HepG2 (cell line): ENCODE results near the gene ADAMTS2. TPM values are rescaled to one million over a fixed set of nuclear protein-coding genes. Genes with fewer than 3 reads are reported as not detected.

Experiments
- ATAC-seq: fragments of 200-7000 bp; cut with Tn5 transposase; 3 replicates; pipeline ENCODE4 v1.9.1; 2020; ENCODE audit warnings: mild to moderate bottlenecking, moderate library complexity
- BruUV-seq: library from RNA; stranded (reverse); fragments of 400-500 nt; replicated peaks from 2 replicates; lab custom pipeline; 2021; lab: Mats Ljungman, UMichigan
- CTCF ChIA-PET: fragments of 300-600 bp; formaldehyde crosslinking; extraction: SDS; loops from one replicate; lab custom pipeline; 2021; ENCODE audit warnings: low total read pairs, inconsistent platforms, low intra/inter-chr PET ratio; lab: Yijun Ruan, JAX
- POLR2A ChIA-PET: fragments of 350-600 bp; sonication (Branson Sonifier 250); formaldehyde crosslinking; loops from one replicate; lab custom pipeline; 2020; ENCODE audit warnings: antibody characterized with exemption, inconsistent platforms; lab: Yijun Ruan, JAX
- DNase-seq: peaks from one replicate; pipeline ENCODE4 v3.0.0-alpha.2; 2015; ENCODE audit warnings: low spot score
- FAIRE-seq: peaks from 3 replicates; lab custom pipeline; 2011; peaks lifted over from hg19 to GRCh38; lab: Jason Lieb, UNC
- H2AFZ ChIP-seq: one replicate; pipeline ENCODE4 v1.6.1; 2011; ENCODE audit warnings: low read length, inconsistent platforms
- H3K27ac ChIP-seq: fragments of 300-600 bp; 3 replicates; pipeline ENCODE4 v1.8.0; 2011; ENCODE audit warnings: mixed run types, mild to moderate bottlenecking, mixed read lengths, low read length, inconsistent platforms; ENCODE audit not compliant: insufficient read depth; ENCODE audit errors: extremely low read length
- H3K27me3 ChIP-seq, 2 experiments: fragments of 200-600 bp in 1 of 2; 2 replicates in 1 of 2; 3 replicates in 1 of 2; pipeline versions ENCODE4 v1.6.0 to v1.8.0; 2011; ENCODE audit warnings: low read length in 2 of 2, mild to moderate bottlenecking in 2 of 2, moderate library complexity in 2 of 2, inconsistent platforms in 1 of 2; ENCODE audit not compliant: insufficient read depth in 2 of 2, control insufficient read depth in 1 of 2
- H3K36me3 ChIP-seq, 2 experiments: fragments of 200-600 bp in 1 of 2; replicated peaks in 1 of 2; 2 replicates in 1 of 2; 3 replicates in 1 of 2; pipeline versions ENCODE4 v1.5.1 to v1.8.0; 2011; ENCODE audit warnings: low read length in 2 of 2, inconsistent platforms in 1 of 2; ENCODE audit not compliant: insufficient read depth in 2 of 2, control insufficient read depth in 1 of 2
- H3K4me1 ChIP-seq: 2 replicates; pipeline ENCODE4 v1.5.1; 2012; ENCODE audit warnings: low read length, inconsistent platforms; ENCODE audit not compliant: insufficient read depth
- H3K4me2 ChIP-seq: 2 replicates; pipeline ENCODE4 v1.6.0; 2011; ENCODE audit warnings: low read depth, low read length, inconsistent platforms
- H3K4me3 ChIP-seq, 3 experiments: fragments of 200-600 bp in 1 of 3; sonication (generic), shearing (Covaris generic) in 1 of 3; replicated peaks in 1 of 3; 2 replicates each; pipeline ENCODE4 v1.5.1; 2011 to 2016; ENCODE audit warnings: low read length in 3 of 3, inconsistent platforms in 2 of 3, low read depth in 2 of 3, mild to moderate bottlenecking in 2 of 3, control low read depth in 1 of 3, mixed read lengths in 1 of 3; ENCODE audit not compliant: insufficient read depth in 1 of 3
- H3K79me2 ChIP-seq: one replicate; pipeline ENCODE4 v1.6.1; 2011; ENCODE audit warnings: low read length, inconsistent platforms; ENCODE audit not compliant: insufficient read depth
- H3K9ac ChIP-seq: 2 replicates; pipeline ENCODE4 v1.6.0; 2011; ENCODE audit warnings: mild to moderate bottlenecking, low read depth, low read length, inconsistent platforms; ENCODE audit not compliant: insufficient read depth
- H3K9me3 ChIP-seq: 2 replicates; pipeline ENCODE4 v1.5.1; 2012; ENCODE audit warnings: mild to moderate bottlenecking, low read length
- H4K20me1 ChIP-seq: 2 replicates; pipeline ENCODE4 v1.6.0; 2011; ENCODE audit warnings: inconsistent platforms, mild to moderate bottlenecking, low read length, moderate library complexity; ENCODE audit not compliant: insufficient read depth
- ATRX ChIP-seq: sonication (generic); formaldehyde crosslinking; IDR thresholded peaks from 2 replicates; pipeline ENCODE4 v1.4.0; 2020; ENCODE audit warnings: missing genetic modification reagents, borderline replicate concordance
- BCLAF1 ChIP-seq: fragments of 450-650 bp; IDR thresholded peaks from 2 replicates; pipeline ENCODE4 v1.6.1; 2017; ENCODE audit warnings: mild to moderate bottlenecking
- CENPX ChIP-seq: sonication (generic); formaldehyde crosslinking; IDR thresholded peaks from 2 replicates; pipeline ENCODE4 v1.9.0; 2021; ENCODE audit warnings: mild to moderate bottlenecking, missing genetic modification reagents, moderate library complexity
- HIVEP1 ChIP-seq: sonication (generic); formaldehyde crosslinking; IDR thresholded peaks from 2 replicates; pipeline ENCODE4 v1.4.0; 2020; ENCODE audit warnings: mild to moderate bottlenecking, missing genetic modification reagents
- KLF16 ChIP-seq, 2 experiments: sonication (generic) in 1 of 2; formaldehyde crosslinking in 1 of 2; IDR thresholded peaks; 2 replicates each; pipeline versions ENCODE4 v1.6.1 to v1.8.0; 2016 to 2023; ENCODE audit warnings: missing genetic modification reagents in 2 of 2, missing compliant biosample characterization in 1 of 2
- RXRB ChIP-seq: IDR thresholded peaks from 2 replicates; pipeline ENCODE4 v1.6.1; 2016; ENCODE audit warnings: borderline replicate concordance, missing genetic modification reagents, missing compliant biosample characterization
- STAT5B ChIP-seq: sonication (generic); formaldehyde crosslinking; IDR thresholded peaks from 2 replicates; pipeline ENCODE4 v1.4.0; 2020; ENCODE audit warnings: missing genetic modification reagents
- TARDBP ChIP-seq: sonication (generic); formaldehyde crosslinking; IDR thresholded peaks from 2 replicates; pipeline ENCODE4 v1.8.0; 2022; ENCODE audit warnings: mild to moderate bottlenecking, missing genetic modification reagents
- TCF7L2 ChIP-seq: IDR thresholded peaks from 2 replicates; pipeline ENCODE4 v1.6.1; 2011; ENCODE audit warnings: mild to moderate bottlenecking, low read depth, low read length, moderate library complexity
- U2AF2 ChIP-seq: fragments of 200-400 bp; formaldehyde crosslinking; IDR thresholded peaks from 2 replicates; pipeline ENCODE4 v1.6.1; 2017; ENCODE audit warnings: low read depth, mild to moderate bottlenecking, low read length
- ZFP91 ChIP-seq: sonication (generic); formaldehyde crosslinking; IDR thresholded peaks from 2 replicates; pipeline ENCODE4 v1.9.0; 2022; ENCODE audit warnings: missing genetic modification reagents, mild to moderate bottlenecking, borderline replicate concordance
- ZNF292 ChIP-seq: sonication (generic); formaldehyde crosslinking; IDR thresholded peaks from 2 replicates; pipeline ENCODE4 v1.8.1; 2022; ENCODE audit warnings: mild to moderate bottlenecking, low read depth, missing genetic modification reagents, borderline replicate concordance
- ZNF33A ChIP-seq: sonication (generic); formaldehyde crosslinking; IDR thresholded peaks from 2 replicates; pipeline ENCODE4 v1.5.1; 2020; ENCODE audit warnings: missing genetic modification reagents, mild to moderate bottlenecking, moderate library complexity, borderline replicate concordance
- ZNF607 ChIP-seq: sonication (generic); formaldehyde crosslinking; IDR thresholded peaks from 2 replicates; pipeline ENCODE4 v1.5.1; 2020; ENCODE audit warnings: missing genetic modification reagents, mild to moderate bottlenecking, borderline replicate concordance
- WGBS: methylation state at CpG from one replicate; pipeline ENCODE4 v1.1.6; 2017; ENCODE audit warnings: low lambda C conversion rate; 5-methylcytosine and 5-hydroxymethylcytosine counted together
- in situ Hi-C: cut with HindIII; loops from 2 replicates; pipeline ENCODE4 v1.10.0; 2017; ENCODE audit warnings: low pct_unique_long_range_greater_than_20kb; ENCODE audit not compliant: extremely low pct_ligation_motif_present
- intact Hi-C: fragments of 100-400 bp; cut with micrococcal nuclease; formaldehyde crosslinking; loops from one replicate; pipeline ENCODE4 v1.10.0; 2022; ENCODE audit not compliant: unreplicated experiment
- polyA plus RNA-seq, 8 experiments: library from polyadenylated mRNA; depleted of rRNA in 3 of 8; stranded (reverse) in 7 of 8; unstranded in 1 of 8; fragments of >200 nt; fragmentation: Illumina TruSeq in 4 of 8; extraction: Trizol in 4 of 8; gene quantifications; 2 replicates each; pipeline versions ENCODE4 v1.2.1 to v1.2.3, GENCODE V29; 2011 to 2016; ENCODE audit warnings: low read depth in 4 of 8, missing spikeins in 1 of 8, mixed read lengths in 1 of 8; ENCODE audit not compliant: insufficient read depth in 1 of 8
- total RNA-seq, 5 experiments: library from RNA; depleted of rRNA; stranded (reverse); fragments of >200 nt; fragmentation: Illumina TruSeq; extraction: Trizol; gene quantifications; 2 replicates each; pipeline ENCODE4 v1.2.3, GENCODE V29; 2016; ENCODE audit warnings: low read depth in 1 of 5

The ADAMTS2 gene
- total and polyA plus RNA-seq, 2 of the 13 experiments (the other 11 are each of a cell fraction or from before 2014, with no cell fraction given) = 0.24 to 3.5 TPM

GRCh38 chr5:179378116-179378440, 32.8 kb upstream of the ADAMTS2 start (continued):
- TF ChIP-seq TARDBP (CRISPR knock-in tag) (no peak), STAT5B (CRISPR knock-in tag) (no peak), U2AF2 (no peak), CENPX (no peak), TCF7L2 (no peak), KLF16 (CRISPR knock-in tag; IDR thresholded peaks at IDR 0.05) (no peak), HIVEP1 (CRISPR knock-in tag) (no peak), BCLAF1 (no peak), ZNF607 (no peak), ZNF292 (no peak)

GRCh38 chr5:179377421-179378115, 32.3 kb upstream of the ADAMTS2 start:
- FAIRE-seq (no peak), DNase-seq (no peak), ATAC-seq (no peak)
- Histone ChIP-seq H3K4me2 (no peak overlapping the region), H2AFZ (no peak overlapping the region), H3K27me3 (peaks cover 6 to 42% of the 10 kb centered on the region in 2 experiments; a peak in 4 of 5 replicates), H3K9me3 (no peaks in the 10 kb centered on the region), H3K36me3 (no peaks in the 10 kb centered on the region), H3K4me3 (no peak overlapping the region), H4K20me1 (no peaks in the 10 kb centered on the region), H3K9ac (no peak overlapping the region), H3K4me1 (no peaks in the 10 kb centered on the region), H3K27ac (no peak overlapping the region), H3K79me2 (no peaks in the 10 kb centered on the region)
- TF ChIP-seq ZNF33A (no peak), ZFP91 (CRISPR knock-in tag) (no peak), ATRX (CRISPR knock-in tag) (no peak), RXRB (CRISPR knock-in tag) (no peak)
- 39% methylated on average over 8 of the region's 17 CpGs for WGBS
- in situ Hi-C loops (no loop called here), intact Hi-C loops (no loop called here)
- no TSS peak for BruUV-seq
- CTCF ChIA-PET = no interaction called here
- POLR2A ChIA-PET = no interaction called here
